ENCODE measurements around the gene MPRIP. TPM values are rescaled to one million over a fixed set of nuclear protein-coding genes. Genes with fewer than 3 reads are reported as not detected.

Gene MPRIP
- total and polyA plus RNA-seq, 5 experiments from 2014 or later = 16.9 to 234 (median 28.3) TPM

- H3K36me3 Mint-ChIP-seq = peaks cover 0 to 60% (median 11%) of the 10 kb centered on the region in 3 donors
- ATAC-seq = no peak
- H3K9me3 Mint-ChIP-seq = no peaks in the 10 kb centered on the region
- no peak for DNase-seq
- H3K27ac Mint-ChIP-seq = peak overlapping the region in 2 of 10 donors; percentile 57 to 75
- POLR2A ChIA-PET = interaction anchor here (0.6 to 2.1 kb wide), 3 partner anchors 21 to 66 kb away, joined by 3 to 5 read pairs (median 3); partner anchors contain the start of gene PLD6
- H3K4me1 Mint-ChIP-seq = peaks cover 3 to 11% (median 8%) of the 10 kb centered on the region in 4 donors
- no peak overlapping the region for H3K4me3 Mint-ChIP-seq
- H3K27me3 Mint-ChIP-seq = no peaks in the 10 kb centered on the region
Measured at GRCh38 chr17:17140590-17140980, 98.3 kb downstream of the MPRIP start.

- H3K4me3 Mint-ChIP-seq = no peak overlapping the region
- DNase-seq (no peak), ATAC-seq (no peak)
- peaks cover 0 to 64% (median 11%) of the 10 kb centered on the region in 3 donors for H3K36me3 Mint-ChIP-seq
- H3K4me1 Mint-ChIP-seq = peaks cover 3 to 14% (median 8%) of the 10 kb centered on the region in 4 donors
- no peaks in the 10 kb centered on the region for H3K9me3 Mint-ChIP-seq
- H3K27me3 Mint-ChIP-seq = no peaks in the 10 kb centered on the region
- POLR2A ChIA-PET = interaction anchor here (0.6 to 2.1 kb wide), 5 partner anchors 22 to 95 kb away, joined by 3 to 5 read pairs (median 3); partner anchors contain the start of gene PLD6
- H3K27ac Mint-ChIP-seq = peak overlapping the region in 3 of 10 donors; percentile 52 to 75 (median 71)
Measured at GRCh38 chr17:17141279-17141678, 99.0 kb downstream of the MPRIP start.

DNA sequence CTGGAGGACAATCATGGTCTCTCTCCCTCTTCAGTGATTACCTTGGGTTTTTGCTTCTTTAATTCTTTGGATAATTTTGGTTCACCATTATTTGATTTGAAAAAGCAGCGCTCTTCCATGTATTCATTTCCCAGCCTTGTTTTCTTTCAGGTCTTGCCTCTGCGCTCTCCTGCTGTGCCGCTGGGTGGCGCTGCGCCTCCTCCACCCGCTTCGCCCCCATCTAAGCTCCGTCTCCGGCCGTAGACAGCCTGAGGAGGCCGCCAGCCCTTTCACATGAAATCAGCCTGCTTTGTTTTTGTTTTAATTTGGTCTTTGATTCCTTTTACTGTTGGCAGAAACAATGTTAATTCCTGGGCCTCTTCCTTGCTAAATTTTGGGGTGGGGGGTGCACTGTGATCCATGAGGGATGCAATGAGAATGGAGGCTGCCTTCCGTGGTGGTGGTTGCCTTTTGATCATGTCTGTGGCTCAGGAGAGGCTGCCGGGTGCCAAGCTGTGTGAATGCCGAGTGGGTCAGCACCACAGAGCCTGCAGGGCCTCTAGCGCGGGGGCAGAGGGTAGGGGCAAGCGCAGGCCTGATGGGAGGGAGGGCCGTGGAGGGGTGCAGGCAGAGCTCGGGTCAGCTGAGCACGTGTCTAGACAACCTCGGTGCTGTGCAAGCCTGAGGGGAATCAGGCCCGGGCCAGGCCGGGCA is 99.7 kb downstream of the MPRIP start:
- H3K27ac Mint-ChIP-seq = peak overlapping the region in 8 of 10 donors; percentile 37 to 91 (median 73)
- peak overlapping the region in 1 of 10 donors; percentile 38 for H3K4me3 Mint-ChIP-seq
- POLR2A ChIA-PET = interaction anchor here (1.0 to 2.1 kb wide), 3 partner anchors 40 to 94 kb away, joined by 3 to 5 read pairs (median 3); partner anchors contain the start of gene PLD6
- DNase-seq (peak in 9 of 10 donors; percentile 18 to 55 (median 38)), ATAC-seq (peak; percentile 56 to 67)
- no peaks in the 10 kb centered on the region for H3K27me3 Mint-ChIP-seq
- H3K4me1 Mint-ChIP-seq = peaks cover 3 to 21% (median 11%) of the 10 kb centered on the region in 4 donors
- no peaks in the 10 kb centered on the region for H3K9me3 Mint-ChIP-seq
- peaks cover 0 to 66% (median 11%) of the 10 kb centered on the region in 3 donors for H3K36me3 Mint-ChIP-seq

GRCh38 chr17:17142556-17142955 is 100.3 kb downstream of the MPRIP start:
- Mint-ChIP-seq H3K27ac (peak overlapping the region in 1 of 10 donors; percentile 75), H3K9me3 (no peaks in the 10 kb centered on the region), H3K4me1 (peaks cover 3 to 21% (median 11%) of the 10 kb centered on the region in 4 donors), H3K36me3 (peaks cover 0 to 66% (median 13%) of the 10 kb centered on the region in 3 donors), H3K27me3 (no peaks in the 10 kb centered on the region), H3K4me3 (no peak overlapping the region)
- DNase-seq (no peak), ATAC-seq (no peak)
- POLR2A ChIA-PET = interaction anchor here (1.0 to 2.1 kb wide), 3 partner anchors 40 to 94 kb away, joined by 3 to 5 read pairs (median 3); partner anchors contain the start of gene PLD6

DNA sequence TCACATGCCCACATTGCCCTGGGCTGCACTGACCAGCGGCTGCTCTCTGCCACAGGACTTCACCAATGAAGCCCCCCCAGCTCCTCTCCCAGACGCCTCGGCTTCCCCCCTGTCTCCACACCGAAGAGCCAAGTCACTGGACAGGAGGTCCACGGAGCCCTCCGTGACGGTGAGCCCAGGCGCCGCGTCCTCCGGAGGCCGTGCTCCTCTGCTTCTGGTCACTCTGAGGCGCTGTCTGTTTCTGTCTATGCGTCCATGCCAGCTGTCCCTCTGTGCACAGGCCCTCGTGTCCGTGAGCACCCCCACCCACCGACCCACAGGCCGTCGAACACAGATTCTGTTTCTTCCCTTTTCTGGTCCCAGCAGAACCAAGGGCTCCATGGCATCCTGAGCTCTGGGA is 101.2 kb downstream of the MPRIP start:
- Mint-ChIP-seq H3K4me3 (no peak overlapping the region), H3K27ac (no peak overlapping the region), H3K4me1 (peaks cover 3 to 21% (median 11%) of the 10 kb centered on the region in 4 donors), H3K27me3 (no peaks in the 10 kb centered on the region), H3K9me3 (no peaks in the 10 kb centered on the region), H3K36me3 (peaks cover 0 to 63% (median 16%) of the 10 kb centered on the region in 3 donors)
- DNase-seq (no peak), ATAC-seq (no peak)
- POLR2A ChIA-PET = no interaction called here

DNA sequence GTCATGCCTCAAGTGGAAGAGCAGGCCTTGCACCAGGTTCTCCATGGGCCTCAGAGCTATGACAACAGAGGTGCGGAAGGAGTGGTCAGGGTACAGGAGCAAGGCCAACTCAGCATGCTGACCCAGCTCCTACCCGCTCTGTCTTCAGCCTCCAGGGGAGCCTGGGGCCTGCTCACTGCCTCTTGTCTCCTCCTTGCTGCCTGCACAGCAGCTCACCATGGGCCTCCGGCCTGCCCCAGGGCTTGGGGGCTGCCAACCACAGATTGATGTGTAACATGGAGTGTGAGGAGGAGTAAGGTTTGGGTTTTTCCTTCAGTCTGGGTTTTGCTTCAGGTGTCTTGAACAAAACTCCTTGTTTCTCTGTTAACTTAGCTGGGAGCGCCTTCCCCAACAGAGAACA is 101.8 kb downstream of the MPRIP start:
- no peak for ATAC-seq
- no peak overlapping the region for H3K4me3 Mint-ChIP-seq
- POLR2A ChIA-PET = no interaction called here
- H3K27me3 Mint-ChIP-seq = no peaks in the 10 kb centered on the region
- no peak for DNase-seq
- no peaks in the 10 kb centered on the region for H3K9me3 Mint-ChIP-seq
- peaks cover 3 to 21% (median 11%) of the 10 kb centered on the region in 4 donors for H3K4me1 Mint-ChIP-seq
- H3K36me3 Mint-ChIP-seq = peaks cover 0 to 60% (median 13%) of the 10 kb centered on the region in 3 donors
- no peak overlapping the region for H3K27ac Mint-ChIP-seq

GRCh38 chr17:17144916-17145665 is 102.8 kb downstream of the MPRIP start:
- Mint-ChIP-seq H3K9me3 (no peaks in the 10 kb centered on the region), H3K4me1 (peaks cover 6 to 21% (median 11%) of the 10 kb centered on the region in 4 donors), H3K27me3 (no peaks in the 10 kb centered on the region), H3K4me3 (no peak overlapping the region), H3K27ac (peak overlapping the region in 2 of 10 donors; percentile 14 to 22), H3K36me3 (peaks cover 0 to 67% (median 13%) of the 10 kb centered on the region in 3 donors)
- DNase-seq (no peak), ATAC-seq (no peak)
- POLR2A ChIA-PET = no interaction called here

DNA sequence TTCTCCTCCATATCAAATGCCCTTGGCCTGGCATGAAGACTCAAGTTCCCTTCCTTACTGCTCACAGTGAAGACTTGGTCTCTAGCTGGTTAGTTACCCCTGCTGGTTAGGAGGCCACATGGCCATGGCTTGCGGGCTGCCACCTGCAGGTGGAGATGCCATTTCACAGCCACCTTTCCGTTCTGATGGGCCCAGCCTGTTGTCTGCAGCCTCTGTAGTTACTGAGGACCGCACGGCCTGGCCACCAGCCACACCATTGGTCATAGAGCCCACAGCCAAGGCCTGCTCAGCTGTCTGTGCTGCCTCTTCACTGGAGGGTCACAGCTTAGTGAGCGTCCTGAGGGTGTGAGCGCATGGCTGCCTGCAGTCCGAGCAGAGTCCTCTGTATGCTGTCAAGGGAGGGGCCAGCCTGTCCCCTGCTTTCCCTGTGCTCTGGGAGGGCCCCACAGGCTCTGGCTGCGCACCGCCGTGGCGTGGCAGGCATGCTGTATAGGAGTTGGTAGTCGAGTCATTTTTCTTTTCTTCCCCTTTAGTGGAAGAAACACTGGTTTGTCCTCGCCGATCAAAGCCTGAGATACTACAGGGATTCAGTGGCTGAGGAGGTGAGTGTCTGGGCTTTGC is 104.6 kb downstream of the MPRIP start:
- no peak overlapping the region for H3K4me3 Mint-ChIP-seq
- H3K4me1 Mint-ChIP-seq = peaks cover 5 to 16% (median 11%) of the 10 kb centered on the region in 4 donors
- DNase-seq (peak in 3 of 10 donors; percentile 15 to 37 (median 31)), ATAC-seq (peak; percentile 56)
- peak overlapping the region in 5 of 10 donors; percentile 21 to 80 (median 68) for H3K27ac Mint-ChIP-seq
- H3K27me3 Mint-ChIP-seq = no peaks in the 10 kb centered on the region
- peaks cover 0 to 76% (median 12%) of the 10 kb centered on the region in 3 donors for H3K36me3 Mint-ChIP-seq
- no peaks in the 10 kb centered on the region for H3K9me3 Mint-ChIP-seq
- POLR2A ChIA-PET = no interaction called here

DNA sequence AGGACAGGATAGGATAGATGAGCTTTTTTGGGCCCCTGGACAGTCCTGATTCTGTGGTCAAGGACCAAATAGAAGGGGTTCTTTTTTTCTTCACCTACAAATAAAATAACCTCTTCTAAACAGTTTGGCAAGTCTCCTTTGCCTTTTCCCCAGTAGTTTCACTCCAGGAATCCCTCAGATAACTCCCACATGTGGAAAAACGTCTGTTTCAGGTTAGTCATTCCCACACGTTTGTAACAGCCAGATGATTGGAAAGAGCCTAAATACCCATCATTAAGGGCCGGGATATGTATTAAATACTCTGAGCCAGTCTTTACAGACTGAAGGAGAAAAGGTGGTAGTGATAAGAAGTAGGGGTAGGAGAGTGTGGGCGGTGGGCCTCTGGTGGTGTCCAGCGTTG is 105.6 kb downstream of the MPRIP start:
- no peak for DNase-seq
- Mint-ChIP-seq H3K27ac (no peak overlapping the region), H3K27me3 (no peaks in the 10 kb centered on the region), H3K36me3 (peaks cover 0 to 73% (median 10%) of the 10 kb centered on the region in 3 donors), H3K9me3 (no peaks in the 10 kb centered on the region), H3K4me3 (no peak overlapping the region), H3K4me1 (peaks cover 6 to 19% (median 15%) of the 10 kb centered on the region in 4 donors)
- ATAC-seq = no peak
- POLR2A ChIA-PET = no interaction called here

DNA sequence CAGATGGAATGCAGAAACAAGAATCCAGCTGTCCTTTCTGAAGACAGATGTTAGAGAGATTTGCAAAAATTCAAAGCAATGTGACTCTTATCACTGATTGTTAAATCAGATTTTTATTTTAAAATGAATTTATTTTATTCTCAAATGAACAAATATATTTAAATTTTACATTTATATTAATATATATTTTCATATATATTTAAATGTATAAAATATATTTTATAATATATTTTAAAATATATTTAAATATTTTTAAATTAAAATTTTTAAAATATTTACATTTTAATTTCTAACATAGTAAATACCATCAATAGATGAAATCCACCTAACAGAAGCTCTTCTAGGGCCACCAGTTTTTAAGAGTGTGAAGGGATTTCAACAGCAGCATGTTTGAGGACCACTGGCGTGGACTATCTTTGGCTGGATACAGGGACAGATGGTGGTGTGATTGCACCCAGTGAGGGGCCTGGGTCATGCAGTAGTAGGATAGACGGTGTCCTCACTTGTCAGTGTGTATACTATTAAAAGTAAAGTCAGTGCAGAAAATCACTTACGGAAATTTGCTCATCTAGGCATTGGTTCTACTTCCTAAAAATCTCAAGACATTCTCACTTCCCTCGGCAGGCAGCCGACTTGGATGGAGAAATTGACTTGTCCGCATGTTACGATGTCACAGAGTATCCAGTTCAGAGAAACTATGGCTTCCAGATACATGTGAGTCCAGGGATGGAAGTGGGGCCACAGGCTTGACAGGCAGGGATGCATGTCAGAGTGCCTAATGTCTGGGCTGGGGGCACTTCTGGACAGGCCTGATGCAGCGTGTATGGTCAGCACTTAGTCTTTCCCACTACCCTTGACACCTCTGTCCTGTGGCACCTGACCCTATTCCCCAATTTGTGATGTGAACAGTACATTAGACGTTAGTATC is 107.5 kb downstream of the MPRIP start:
- peaks cover 4 to 76% (median 14%) of the 10 kb centered on the region in 3 donors for H3K36me3 Mint-ChIP-seq
- ATAC-seq = no peak
- peaks cover 13 to 37% (median 30%) of the 10 kb centered on the region in 4 donors for H3K4me1 Mint-ChIP-seq
- peak overlapping the region in 3 of 10 donors; percentile 3 to 82 (median 66) for H3K27ac Mint-ChIP-seq
- no peak overlapping the region for H3K4me3 Mint-ChIP-seq
- no peaks in the 10 kb centered on the region for H3K27me3 Mint-ChIP-seq
- DNase-seq = no peak
- POLR2A ChIA-PET = no interaction called here
- no peaks in the 10 kb centered on the region for H3K9me3 Mint-ChIP-seq

GRCh38 chr17:17150448-17150800 is 108.2 kb downstream of the MPRIP start:
- Mint-ChIP-seq H3K36me3 (peaks cover 6 to 77% (median 16%) of the 10 kb centered on the region in 3 donors), H3K4me1 (peaks cover 14 to 44% (median 35%) of the 10 kb centered on the region in 4 donors), H3K27me3 (no peaks in the 10 kb centered on the region), H3K4me3 (no peak overlapping the region), H3K27ac (peak overlapping the region in 2 of 10 donors; percentile 66 to 82), H3K9me3 (no peaks in the 10 kb centered on the region)
- ATAC-seq = no peak
- DNase-seq = no peak
- POLR2A ChIA-PET = no interaction called here

All from naive thymus-derived CD8-positive, alpha-beta T cell (primary cell).